ENCODE results near the gene COMT. TPM values are rescaled to one million over a fixed set of nuclear protein-coding genes. Genes with fewer than 3 reads are reported as not detected.

Gene COMT
- total RNA-seq, 4 donors from 2014 or later: 88.9 to 175 (median 108) TPM

- Histone ChIP-seq H3K27me3 (no peaks in the 10 kb centered on the region), H3K4me3 (no peak overlapping the region), H3K9me3 (no peaks in the 10 kb centered on the region), H3K36me3 (no peaks in the 10 kb centered on the region), H3K4me1 (no peaks in the 10 kb centered on the region), H3K27ac (no peak overlapping the region)
- no peak for TF ChIP-seq CTCF (IDR thresholded peaks at IDR 0.05)
- no peak for TF ChIP-seq POLR2A (IDR thresholded peaks at IDR 0.05)
- no peak for DNase-seq
- intact Hi-C loops (cut with DNase I; ENCODE audit: low total_unique reads): no loop called here
These were observed 28.1 kb upstream of the COMT start for GRCh38 chr22:19913337-19913936.

- Histone ChIP-seq H3K4me3 (no peak overlapping the region), H3K36me3 (no peaks in the 10 kb centered on the region), H3K9me3 (no peaks in the 10 kb centered on the region), H3K27ac (no peak overlapping the region), H3K4me1 (no peaks in the 10 kb centered on the region), H3K27me3 (no peaks in the 10 kb centered on the region)
- TF ChIP-seq CTCF (IDR thresholded peaks at IDR 0.05) (no peak), POLR2A (IDR thresholded peaks at IDR 0.05) (no peak)
- intact Hi-C loops (cut with DNase I; ENCODE audit: low total_unique reads): no loop called here
- no peak for DNase-seq
These were observed 27.2 kb upstream of the COMT start for GRCh38 chr22:19914201-19914943.

GRCh38 chr22:19915287-19915954, 26.2 kb upstream of the COMT start:
- H3K36me3 ChIP-seq: no peaks in the 10 kb centered on the region
- no peak overlapping the region for H3K27ac ChIP-seq
- no peak for DNase-seq
- intact Hi-C loops (cut with DNase I; ENCODE audit: low total_unique reads): no loop called here
- no peaks in the 10 kb centered on the region for H3K4me1 ChIP-seq
- no peak overlapping the region for H3K4me3 ChIP-seq
- TF ChIP-seq POLR2A (IDR thresholded peaks at IDR 0.05): no peak
- no peak for TF ChIP-seq CTCF (IDR thresholded peaks at IDR 0.05)
- H3K27me3 ChIP-seq: no peaks in the 10 kb centered on the region
- H3K9me3 ChIP-seq: no peaks in the 10 kb centered on the region

GRCh38 chr22:19916006-19916405, 25.6 kb upstream of the COMT start:
- Histone ChIP-seq H3K4me3 (no peak overlapping the region), H3K9me3 (no peaks in the 10 kb centered on the region), H3K27me3 (no peaks in the 10 kb centered on the region), H3K27ac (no peak overlapping the region), H3K4me1 (no peaks in the 10 kb centered on the region), H3K36me3 (no peaks in the 10 kb centered on the region)
- intact Hi-C loops (cut with DNase I; ENCODE audit: low total_unique reads): no loop called here
- TF ChIP-seq POLR2A (IDR thresholded peaks at IDR 0.05) (no peak), CTCF (IDR thresholded peaks at IDR 0.05) (no peak)
- DNase-seq: no peak

- TF ChIP-seq CTCF (IDR thresholded peaks at IDR 0.05) (no peak), POLR2A (IDR thresholded peaks at IDR 0.05) (no peak)
- Histone ChIP-seq H3K27ac (no peak overlapping the region), H3K4me1 (no peaks in the 10 kb centered on the region), H3K9me3 (no peaks in the 10 kb centered on the region), H3K36me3 (no peaks in the 10 kb centered on the region), H3K27me3 (no peaks in the 10 kb centered on the region), H3K4me3 (no peak overlapping the region)
- no peak for DNase-seq
- intact Hi-C loops (cut with DNase I; ENCODE audit: low total_unique reads): no loop called here
These were observed 24.6 kb upstream of the COMT start for GRCh38 chr22:19916941-19917340.
